GM10266 (cell line): Measurements from ENCODE around the gene BNC2.

Source experiments
- DNase-seq: peaks from one replicate; pipeline ENCODE4 v3.0.0; 2012; ENCODE audit errors: extremely low spot score
- CTCF ChIP-seq: IDR thresholded peaks from 2 replicates; pipeline ENCODE4 v1.5.1; 2012; ENCODE audit warnings: mild to moderate bottlenecking, low read depth; ENCODE audit not compliant: control insufficient read depth, insufficient read depth; ENCODE audit errors: missing control alignments

The BNC2 gene

DNA sequence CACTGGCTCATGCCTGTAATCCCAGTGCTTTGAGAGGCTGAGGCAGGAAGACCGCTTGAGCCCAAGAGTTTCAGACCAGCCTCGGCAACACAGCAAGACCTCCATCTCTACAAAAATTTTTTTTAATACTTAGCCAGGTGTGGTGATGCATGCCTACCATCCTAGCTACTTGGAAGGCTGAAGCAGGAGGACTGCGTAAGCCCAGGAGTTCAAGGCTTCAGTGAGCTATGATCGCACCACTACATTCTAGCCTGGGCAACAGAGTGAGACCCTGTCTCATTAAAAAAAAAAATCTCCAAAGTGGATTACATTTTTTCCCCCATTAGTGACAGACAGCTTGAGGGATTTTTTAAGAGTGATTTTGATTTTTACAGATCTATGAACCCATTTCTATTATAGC, 230.8 kb downstream of the BNC2 start:
- no peak for DNase-seq
- no peak for TF ChIP-seq CTCF

DNA sequence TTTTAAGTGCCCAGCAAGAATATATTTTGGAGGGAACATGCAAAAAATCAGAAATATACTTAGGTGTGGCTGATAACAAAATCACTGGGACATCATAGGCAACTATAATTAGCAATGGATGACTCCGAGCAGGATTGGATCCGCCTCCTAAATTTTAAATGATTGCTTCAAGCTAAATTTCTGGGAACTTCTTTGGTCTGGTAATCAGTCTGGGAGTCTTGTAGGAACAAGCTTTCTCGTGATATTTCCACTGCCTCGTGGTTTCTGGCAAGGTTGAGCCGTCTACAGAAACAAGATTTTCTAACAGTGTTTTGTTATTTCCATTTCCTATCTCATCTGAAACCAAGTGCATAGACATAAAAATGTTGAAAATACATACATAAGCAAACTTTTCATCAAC, 232.6 kb downstream of the BNC2 start:
- DNase-seq = no peak

DNA sequence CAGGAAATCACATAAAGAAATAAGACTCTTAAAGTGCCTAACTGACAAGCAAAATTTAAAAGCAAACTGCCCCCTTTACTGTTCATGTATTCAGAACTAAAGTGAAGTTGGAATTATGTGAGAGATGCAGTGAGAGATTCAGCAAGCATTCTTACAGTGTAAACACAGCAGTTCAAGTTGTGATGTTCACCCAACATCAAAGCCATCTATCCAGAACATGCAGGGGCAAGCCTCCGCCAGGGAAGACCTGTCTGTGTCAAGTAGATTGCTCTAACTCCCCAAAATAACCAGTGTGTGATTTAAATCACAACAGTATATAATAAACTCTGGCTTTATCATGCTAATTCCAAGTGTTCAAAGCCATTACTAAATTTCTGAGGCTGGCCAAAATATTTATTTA, 233.3 kb downstream of the BNC2 start:
- TF ChIP-seq CTCF = no peak
- no peak for DNase-seq

More for the DNA sequence above, 232.6 kb downstream of the BNC2 start:
- TF ChIP-seq CTCF = no peak

- TF ChIP-seq CTCF = no peak
- DNase-seq = no peak
These were observed 236.7 kb downstream of the BNC2 start for GRCh38 chr9:16633794-16634193.

GRCh38 chr9:16628413-16628812, 242.1 kb downstream of the BNC2 start:
- no peak for TF ChIP-seq CTCF
- no peak for DNase-seq

DNA sequence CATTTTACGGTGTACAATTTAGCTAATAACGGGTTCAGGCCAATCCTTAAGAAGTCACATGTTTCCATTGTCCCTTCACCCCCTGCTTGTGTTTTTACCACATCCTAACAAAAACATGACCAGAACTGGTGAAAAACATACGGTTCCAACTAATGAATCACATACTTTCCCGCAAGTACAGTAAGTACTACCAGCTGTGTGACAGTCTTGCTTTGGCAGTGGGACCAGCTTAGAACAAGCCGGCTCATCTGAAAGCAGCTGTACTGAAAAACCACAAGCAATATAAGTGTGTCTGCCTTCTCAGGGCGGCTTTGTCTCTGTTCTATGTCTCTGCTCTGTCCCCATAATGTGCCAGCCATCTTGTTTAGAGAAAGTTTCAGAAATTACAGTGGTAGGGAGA, 242.5 kb downstream of the BNC2 start:
- no peak for TF ChIP-seq CTCF
- no peak for DNase-seq

DNA sequence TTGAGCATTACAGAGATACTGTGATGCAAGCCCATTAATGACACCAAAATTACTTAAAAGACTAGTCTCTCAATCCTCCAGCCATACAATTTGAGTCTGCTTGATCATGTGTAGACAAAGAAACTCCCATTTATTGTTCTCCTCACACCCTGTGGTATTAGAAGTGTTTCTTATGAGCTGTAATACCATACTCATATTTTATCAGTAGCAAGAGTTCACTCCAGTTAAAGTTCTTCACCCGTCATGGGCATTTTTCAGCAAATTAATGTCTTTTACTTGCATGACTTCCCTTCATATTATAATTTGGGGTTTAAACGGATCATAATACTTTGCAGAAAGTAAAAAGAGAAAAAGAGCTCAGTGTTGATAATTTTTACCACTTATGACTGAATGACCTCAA, 242.9 kb downstream of the BNC2 start:
- no peak for DNase-seq
- TF ChIP-seq CTCF = no peak

DNA sequence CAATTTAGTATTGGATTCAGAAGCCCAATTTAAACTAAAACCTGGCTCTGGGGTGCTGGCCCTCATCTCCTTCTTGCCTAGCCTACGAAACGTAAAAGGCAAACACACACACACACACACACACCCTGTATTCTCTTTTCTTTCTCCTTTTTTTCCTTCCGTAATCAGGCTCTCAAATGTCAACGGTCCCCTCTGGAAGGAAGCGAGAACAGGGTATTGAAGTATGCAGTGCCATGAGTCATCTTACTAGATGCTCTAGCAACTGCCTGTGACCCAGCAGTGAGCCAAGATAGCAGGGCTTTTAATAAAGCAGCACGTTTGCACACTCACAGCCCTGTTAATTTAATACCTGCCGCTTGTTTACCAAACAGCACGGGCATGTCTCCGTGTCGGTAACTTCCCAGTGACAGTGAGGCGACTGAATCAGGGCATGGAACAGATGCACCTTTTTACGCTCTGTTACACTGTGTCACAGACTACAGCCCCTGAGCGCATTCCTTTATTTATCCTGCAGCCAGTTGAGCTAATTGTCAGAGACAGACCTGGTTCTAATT, 243.8 kb downstream of the BNC2 start:
- no peak for TF ChIP-seq CTCF
- DNase-seq = no peak
